Neural cell (in vitro differentiated cells): ENCODE results near the gene EPO. TPM values are rescaled to one million over a fixed set of nuclear protein-coding genes. Genes with fewer than 3 reads are reported as not detected.

Source experiments
- H2AFZ ChIP-seq: fragments of 200-600, 300-800 bp; sonication (generic), shearing (Covaris generic); 2 replicates; pipeline ENCODE4 v1.6.0; 2014; ENCODE audit warnings: low read depth, mild to moderate bottlenecking, antibody characterized with exemption, low read length, moderate library complexity
- H3F3A ChIP-seq: fragments of 200-600 bp; shearing (Covaris generic); 2 replicates; pipeline ENCODE4 v1.6.1; 2016; ENCODE audit warnings: mild to moderate bottlenecking, moderate library complexity, mixed read lengths, antibody characterized with exemption, low read length; ENCODE audit not compliant: insufficient read depth, poor library complexity, severe bottlenecking
- H3K27ac ChIP-seq: fragments of 200-600, 300-800 bp; sonication (generic), shearing (Covaris generic); 2 replicates; pipeline ENCODE4 v1.5.1; 2014; ENCODE audit warnings: mild to moderate bottlenecking, low read length, moderate library complexity
- H3K27me3 ChIP-seq: fragments of 300-800, 200-600 bp; sonication (generic), shearing (Covaris generic); 2 replicates; pipeline ENCODE4 v1.6.0; 2014; ENCODE audit warnings: mild to moderate bottlenecking, low read depth, low read length, moderate library complexity; ENCODE audit not compliant: insufficient read depth
- H3K36me3 ChIP-seq: fragments of 300-800, 200-600 bp; sonication (generic), shearing (Covaris generic); 2 replicates; pipeline ENCODE4 v1.5.1; 2014; ENCODE audit warnings: mild to moderate bottlenecking, antibody characterized with exemption, low read length, moderate library complexity; ENCODE audit not compliant: insufficient read depth
- H3K4me2 ChIP-seq: fragments of 300-800, 200-600 bp; sonication (generic), shearing (Covaris generic); 2 replicates; pipeline ENCODE4 v1.6.0; 2014; ENCODE audit warnings: mild to moderate bottlenecking, low read length
- H3K4me3 ChIP-seq: fragments of 300-800, 200-600 bp; sonication (generic), shearing (Covaris generic); 2 replicates; pipeline ENCODE4 v1.5.1; 2014; ENCODE audit warnings: mild to moderate bottlenecking, low read length, moderate library complexity
- H3K79me2 ChIP-seq: fragments of 200-600 bp; shearing (Covaris generic); replicated peaks from 2 replicates; pipeline ENCODE4 v1.6.0; 2014; ENCODE audit warnings: mild to moderate bottlenecking, low read length, moderate library complexity; ENCODE audit not compliant: insufficient read depth
- H3K9ac ChIP-seq: fragments of 300-800, 200-600 bp; sonication (generic), shearing (Covaris generic); 2 replicates; pipeline ENCODE4 v1.6.1; 2016; ENCODE audit warnings: mild to moderate bottlenecking, low read length, mixed read lengths
- H3K9me2 ChIP-seq: fragments of 200-600 bp; shearing (Covaris generic); 2 replicates; pipeline ENCODE4 v1.6.1; 2016; ENCODE audit warnings: mild to moderate bottlenecking, low read length, mixed read lengths; ENCODE audit not compliant: insufficient read depth
- H3K9me3 ChIP-seq: fragments of 200-600, 300-800 bp; sonication (generic), shearing (Covaris generic); 2 replicates; pipeline ENCODE4 v1.6.1; 2016; ENCODE audit warnings: mild to moderate bottlenecking, mixed run types, low read length, moderate library complexity, mixed read lengths
- H4K20me1 ChIP-seq: fragments of 200-600 bp; shearing (Covaris generic); 2 replicates; pipeline ENCODE4 v1.6.1; 2016; ENCODE audit warnings: mild to moderate bottlenecking, mixed run types; ENCODE audit not compliant: insufficient read depth
- EP300 ChIP-seq: fragments of 450-650 bp; conservative IDR thresholded peaks from 2 replicates; pipeline ENCODE4 v1.6.1; 2014; ENCODE audit warnings: antibody characterized with exemption, mild to moderate bottlenecking, moderate library complexity; ENCODE audit not compliant: poor library complexity, severe bottlenecking
- EZH2 ChIP-seq: fragments of 200-600, 300-800 bp; shearing (Covaris generic), sonication (generic); IDR thresholded peaks from 2 replicates; pipeline ENCODE4 v1.6.1; 2014; ENCODE audit warnings: antibody characterized with exemption, low read length, borderline replicate concordance, mild to moderate bottlenecking; ENCODE audit not compliant: insufficient read depth, poor library complexity, severe bottlenecking
- MXI1 ChIP-seq: fragments of 450-650 bp; conservative IDR thresholded peaks from 2 replicates; pipeline ENCODE4 v1.6.1; 2014; ENCODE audit warnings: antibody characterized with exemption, mild to moderate bottlenecking; ENCODE audit not compliant: poor library complexity, severe bottlenecking
- POLR2AphosphoS5 ChIP-seq: IDR thresholded peaks from 2 replicates; pipeline ENCODE4 v1.6.1; 2012
- RAD21 ChIP-seq: fragments of 450-650 bp; conservative IDR thresholded peaks from 2 replicates; pipeline ENCODE4 v1.6.1; 2014; ENCODE audit warnings: antibody characterized with exemption, mild to moderate bottlenecking, moderate library complexity
- SMC3 ChIP-seq: fragments of 450-650 bp; conservative IDR thresholded peaks from 2 replicates; pipeline ENCODE4 v1.6.1; 2014; ENCODE audit warnings: antibody characterized with exemption, mild to moderate bottlenecking, moderate library complexity; ENCODE audit not compliant: poor library complexity
- TAF1 ChIP-seq: IDR thresholded peaks from 2 replicates; pipeline ENCODE4 v1.6.1; 2012; ENCODE audit warnings: low read depth
- polyA plus RNA-seq: library from polyadenylated mRNA; depleted of rRNA; stranded (reverse); fragments of >200 nt; gene quantifications from 2 replicates; pipeline ENCODE4 v1.2.3, GENCODE V29; 2014
- TF ChIP-seq, protein P1 (sequence below): fragments of 450-650 bp; IDR thresholded peaks from 2 replicates; pipeline ENCODE4 v1.5.1; 2014; ENCODE audit warnings: antibody characterized with exemption, mild to moderate bottlenecking, moderate library complexity; ENCODE audit not compliant: poor library complexity, severe bottlenecking
- TF ChIP-seq, protein P2 (sequence below): IDR thresholded peaks from 2 replicates; pipeline ENCODE4 v1.6.1; 2012; ENCODE audit warnings: borderline replicate concordance

EPO gene
- polyA plus RNA-seq, 1 donor from 2014 or later, result not detected

DNA sequence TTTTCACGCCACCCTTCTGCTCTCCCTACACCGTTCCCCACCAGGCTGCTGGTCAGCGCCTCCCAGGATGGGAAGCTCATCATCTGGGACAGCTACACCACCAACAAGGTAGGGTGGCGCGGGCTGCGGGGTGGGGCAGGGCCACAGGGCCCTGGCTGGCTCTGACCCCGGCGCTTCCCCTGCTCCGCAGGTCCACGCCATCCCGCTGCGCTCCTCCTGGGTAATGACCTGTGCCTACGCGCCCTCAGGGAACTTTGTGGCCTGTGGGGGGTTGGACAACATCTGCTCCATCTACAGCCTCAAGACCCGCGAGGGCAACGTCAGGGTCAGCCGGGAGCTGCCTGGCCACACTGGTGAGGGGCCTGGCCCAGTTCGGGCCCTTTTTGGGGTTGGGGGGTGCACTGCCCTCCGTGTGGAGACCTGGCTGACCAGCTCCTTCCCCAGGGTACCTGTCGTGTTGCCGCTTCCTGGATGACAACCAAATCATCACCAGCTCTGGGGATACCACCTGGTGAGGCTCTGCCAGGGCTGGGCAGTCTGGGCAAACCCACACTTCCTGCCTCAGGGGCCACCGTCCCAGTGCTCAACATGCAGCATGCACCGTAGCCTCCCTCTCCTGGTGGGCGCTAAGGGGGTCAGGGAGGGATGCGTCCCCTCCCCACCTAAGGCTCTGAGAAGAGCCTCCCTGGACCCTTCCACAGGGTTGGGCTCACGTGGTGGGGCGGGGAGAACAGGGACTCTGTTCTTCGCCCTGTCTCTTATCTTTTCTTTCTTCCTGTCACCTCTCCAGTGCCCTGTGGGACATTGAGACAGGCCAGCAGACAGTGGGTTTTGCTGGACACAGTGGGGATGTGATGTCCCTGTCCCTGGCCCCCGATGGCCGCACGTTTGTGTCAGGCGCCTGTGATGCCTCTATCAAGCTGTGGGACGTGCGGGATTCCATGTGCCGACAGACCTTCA, 42.7 kb upstream of the EPO start:
- no peak for TF ChIP-seq RAD21
- TF ChIP-seq TAF1, result no peak
- peak; percentile 15 for TF ChIP-seq POLR2AphosphoS5
- no peak for TF ChIP-seq EP300
- TF ChIP-seq MXI1, result no peak
- no peak for TF ChIP-seq SMC3
- TF ChIP-seq, protein P1, sequence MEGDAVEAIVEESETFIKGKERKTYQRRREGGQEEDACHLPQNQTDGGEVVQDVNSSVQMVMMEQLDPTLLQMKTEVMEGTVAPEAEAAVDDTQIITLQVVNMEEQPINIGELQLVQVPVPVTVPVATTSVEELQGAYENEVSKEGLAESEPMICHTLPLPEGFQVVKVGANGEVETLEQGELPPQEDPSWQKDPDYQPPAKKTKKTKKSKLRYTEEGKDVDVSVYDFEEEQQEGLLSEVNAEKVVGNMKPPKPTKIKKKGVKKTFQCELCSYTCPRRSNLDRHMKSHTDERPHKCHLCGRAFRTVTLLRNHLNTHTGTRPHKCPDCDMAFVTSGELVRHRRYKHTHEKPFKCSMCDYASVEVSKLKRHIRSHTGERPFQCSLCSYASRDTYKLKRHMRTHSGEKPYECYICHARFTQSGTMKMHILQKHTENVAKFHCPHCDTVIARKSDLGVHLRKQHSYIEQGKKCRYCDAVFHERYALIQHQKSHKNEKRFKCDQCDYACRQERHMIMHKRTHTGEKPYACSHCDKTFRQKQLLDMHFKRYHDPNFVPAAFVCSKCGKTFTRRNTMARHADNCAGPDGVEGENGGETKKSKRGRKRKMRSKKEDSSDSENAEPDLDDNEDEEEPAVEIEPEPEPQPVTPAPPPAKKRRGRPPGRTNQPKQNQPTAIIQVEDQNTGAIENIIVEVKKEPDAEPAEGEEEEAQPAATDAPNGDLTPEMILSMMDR, result no peak
- TF ChIP-seq EZH2, result no peak
- TF ChIP-seq, protein P2, sequence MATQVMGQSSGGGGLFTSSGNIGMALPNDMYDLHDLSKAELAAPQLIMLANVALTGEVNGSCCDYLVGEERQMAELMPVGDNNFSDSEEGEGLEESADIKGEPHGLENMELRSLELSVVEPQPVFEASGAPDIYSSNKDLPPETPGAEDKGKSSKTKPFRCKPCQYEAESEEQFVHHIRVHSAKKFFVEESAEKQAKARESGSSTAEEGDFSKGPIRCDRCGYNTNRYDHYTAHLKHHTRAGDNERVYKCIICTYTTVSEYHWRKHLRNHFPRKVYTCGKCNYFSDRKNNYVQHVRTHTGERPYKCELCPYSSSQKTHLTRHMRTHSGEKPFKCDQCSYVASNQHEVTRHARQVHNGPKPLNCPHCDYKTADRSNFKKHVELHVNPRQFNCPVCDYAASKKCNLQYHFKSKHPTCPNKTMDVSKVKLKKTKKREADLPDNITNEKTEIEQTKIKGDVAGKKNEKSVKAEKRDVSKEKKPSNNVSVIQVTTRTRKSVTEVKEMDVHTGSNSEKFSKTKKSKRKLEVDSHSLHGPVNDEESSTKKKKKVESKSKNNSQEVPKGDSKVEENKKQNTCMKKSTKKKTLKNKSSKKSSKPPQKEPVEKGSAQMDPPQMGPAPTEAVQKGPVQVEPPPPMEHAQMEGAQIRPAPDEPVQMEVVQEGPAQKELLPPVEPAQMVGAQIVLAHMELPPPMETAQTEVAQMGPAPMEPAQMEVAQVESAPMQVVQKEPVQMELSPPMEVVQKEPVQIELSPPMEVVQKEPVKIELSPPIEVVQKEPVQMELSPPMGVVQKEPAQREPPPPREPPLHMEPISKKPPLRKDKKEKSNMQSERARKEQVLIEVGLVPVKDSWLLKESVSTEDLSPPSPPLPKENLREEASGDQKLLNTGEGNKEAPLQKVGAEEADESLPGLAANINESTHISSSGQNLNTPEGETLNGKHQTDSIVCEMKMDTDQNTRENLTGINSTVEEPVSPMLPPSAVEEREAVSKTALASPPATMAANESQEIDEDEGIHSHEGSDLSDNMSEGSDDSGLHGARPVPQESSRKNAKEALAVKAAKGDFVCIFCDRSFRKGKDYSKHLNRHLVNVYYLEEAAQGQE, result no peak
- H3K79me2 ChIP-seq, result peaks cover 28% of the 10 kb centered on the region
- no peaks in the 10 kb centered on the region for H4K20me1 ChIP-seq
- H3K9ac ChIP-seq, result no peak overlapping the region
- H3K4me3 ChIP-seq, result no peak overlapping the region
- H3F3A ChIP-seq, result no peaks in the 10 kb centered on the region
- no peaks in the 10 kb centered on the region for H3K27me3 ChIP-seq
- H3K9me3 ChIP-seq, result no peaks in the 10 kb centered on the region
- H3K4me2 ChIP-seq, result no peak overlapping the region
- H3K9me2 ChIP-seq, result no peaks in the 10 kb centered on the region
- H3K36me3 ChIP-seq, result peaks cover 3% of the 10 kb centered on the region
- no peak overlapping the region for H2AFZ ChIP-seq
- no peak overlapping the region for H3K27ac ChIP-seq

DNA sequence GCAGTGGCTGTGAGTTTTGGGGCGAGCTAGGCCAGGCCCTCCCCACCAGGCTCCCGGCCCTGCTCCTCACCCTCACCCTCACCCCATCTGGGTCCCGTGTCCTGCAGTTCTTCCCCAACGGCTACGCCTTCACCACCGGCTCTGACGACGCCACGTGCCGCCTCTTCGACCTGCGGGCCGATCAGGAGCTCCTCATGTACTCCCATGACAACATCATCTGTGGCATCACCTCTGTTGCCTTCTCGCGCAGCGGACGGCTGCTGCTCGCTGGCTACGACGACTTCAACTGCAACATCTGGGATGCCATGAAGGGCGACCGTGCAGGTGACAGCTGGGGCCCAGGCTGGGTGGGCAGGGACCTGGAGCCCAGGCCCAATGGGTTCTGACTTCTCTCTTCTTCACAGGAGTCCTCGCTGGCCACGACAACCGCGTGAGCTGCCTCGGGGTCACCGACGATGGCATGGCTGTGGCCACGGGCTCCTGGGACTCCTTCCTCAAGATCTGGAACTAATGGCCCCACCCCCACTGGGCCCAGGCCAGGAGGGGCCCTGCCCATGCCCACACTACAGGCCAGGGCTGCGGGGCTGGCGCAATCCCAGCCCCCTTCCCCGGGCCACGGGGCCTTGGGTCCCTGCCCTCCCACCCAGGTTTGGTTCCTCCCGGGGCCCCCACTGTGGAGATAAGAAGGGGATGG, 41.8 kb upstream of the EPO start:
- Histone ChIP-seq H3K79me2 (peaks cover 28% of the 10 kb centered on the region), H3K9ac (no peak overlapping the region), H3K9me2 (no peaks in the 10 kb centered on the region), H3K4me2 (no peak overlapping the region), H3K9me3 (no peaks in the 10 kb centered on the region), H3F3A (no peaks in the 10 kb centered on the region), H3K27me3 (no peaks in the 10 kb centered on the region), H3K4me3 (no peak overlapping the region), H3K27ac (no peak overlapping the region), H3K36me3 (peaks cover 3% of the 10 kb centered on the region), H2AFZ (no peak overlapping the region), H4K20me1 (no peaks in the 10 kb centered on the region)
- TF ChIP-seq POLR2AphosphoS5 (no peak), TAF1 (no peak), SMC3 (no peak), EP300 (no peak)
- TF ChIP-seq, protein P2, result no peak
